Lower leg skin (tissue), 4 donors: ENCODE results near the gene GATA6. TPM values are rescaled to one million over a fixed set of nuclear protein-coding genes. Genes with fewer than 3 reads are reported as not detected.

Experiments used
- total RNA-seq, 4 donors: library from RNA; depleted of rRNA; stranded (reverse); fragments of >200 nt; gene quantifications; one replicate each; pipeline ENCODE4 v1.1.0, GENCODE V29; 2016

The GATA6 gene
- total RNA-seq, 4 donors from 2014 or later, result 0.65 to 6.7 (median 5.1) TPM

Other genes with a start within 250 kb of the GATA6 start
- gene CTAGE1, start 248.3 kb downstream of the GATA6 start, total RNA-seq, result not detected